HG02970 (cell line): ENCODE measurements around the gene ANO2.

Experiments
- ATAC-seq: cut with Tn5 transposase; IDR thresholded peaks from one replicate; pipeline ENCODE4 v1.9.1; 2021; ENCODE audit warnings: mild to moderate bottlenecking, moderate library complexity, moderate number of reproducible peaks; ENCODE audit not compliant: unreplicated experiment, low FRiP score

Gene ANO2

GRCh38 chr12:5964913-5965900 lies 20.1 kb upstream of the ANO2 start:
- no peak for ATAC-seq

- ATAC-seq = no peak
Measured at GRCh38 chr12:5963515-5963914, 18.5 kb upstream of the ANO2 start.

GRCh38 chr12:5960783-5961182 lies 15.7 kb upstream of the ANO2 start:
- ATAC-seq = no peak

- no peak for ATAC-seq
Measured at GRCh38 chr12:5956987-5957386, 11.9 kb upstream of the ANO2 start.

GRCh38 chr12:5954661-5955060 lies 9.6 kb upstream of the ANO2 start:
- ATAC-seq = no peak

GRCh38 chr12:5953835-5954586 lies 9.0 kb upstream of the ANO2 start:
- ATAC-seq = no peak

- ATAC-seq = no peak
Measured at GRCh38 chr12:5952031-5952430, 7.0 kb upstream of the ANO2 start.

GRCh38 chr12:5948696-5949095 lies 3.6 kb upstream of the ANO2 start:
- no peak for ATAC-seq

GRCh38 chr12:5947006-5947405 lies 1.9 kb upstream of the ANO2 start:
- ATAC-seq = no peak

- no peak for ATAC-seq
Measured at GRCh38 chr12:5946388-5946787, 1.3 kb upstream of the ANO2 start.

GRCh38 chr12:5944688-5945070 lies 380 bp downstream of the ANO2 start:
- no peak for ATAC-seq

GRCh38 chr12:5944053-5944452 lies 1.0 kb downstream of the ANO2 start:
- ATAC-seq = no peak

- ATAC-seq = no peak
Measured at GRCh38 chr12:5941907-5942306, 3.2 kb downstream of the ANO2 start.

- ATAC-seq = no peak
Measured at GRCh38 chr12:5927732-5928516, 17.1 kb downstream of the ANO2 start.

GRCh38 chr12:5925646-5926045 lies 19.4 kb downstream of the ANO2 start:
- ATAC-seq = no peak

- ATAC-seq = no peak
Measured at GRCh38 chr12:5924342-5924741, 20.7 kb downstream of the ANO2 start.

GRCh38 chr12:5923751-5924150 lies 21.3 kb downstream of the ANO2 start:
- no peak for ATAC-seq

- ATAC-seq = no peak
Measured at GRCh38 chr12:5923043-5923605, 21.9 kb downstream of the ANO2 start.

GRCh38 chr12:5921966-5922899 lies 22.8 kb downstream of the ANO2 start:
- ATAC-seq = no peak
